GM12865 (cell line): ENCODE measurements around the gene ALG14.

Experiments
- DNase-seq: peaks from one replicate; pipeline ENCODE4 v3.0.0; 2010; ENCODE audit warnings: low read depth
- H3K4me3 ChIP-seq: 2 replicates; pipeline ENCODE4 v1.5.1; 2011; ENCODE audit warnings: mild to moderate bottlenecking, low read depth, low read length, control low read depth
- CTCF ChIP-seq: IDR thresholded peaks from 2 replicates; pipeline ENCODE4 v1.5.1; 2011; ENCODE audit warnings: low read length, control low read depth, low read depth, inconsistent platforms; ENCODE audit not compliant: insufficient read depth; ENCODE audit errors: missing control alignments

The ALG14 gene

GRCh38 chr1:95043141-95043980, 29.4 kb downstream of the ALG14 start:
- DNase-seq: peak; percentile 87
- TF ChIP-seq CTCF: peak; percentile 93
- H3K4me3 ChIP-seq: no peak overlapping the region

GRCh38 chr1:95042286-95042685, 30.5 kb downstream of the ALG14 start:
- no peak for DNase-seq
- H3K4me3 ChIP-seq: no peak overlapping the region
- TF ChIP-seq CTCF: no peak

- H3K4me3 ChIP-seq: no peak overlapping the region
- peak; percentile 55 for DNase-seq
- peak; percentile 42 for TF ChIP-seq CTCF
These were observed 31.1 kb downstream of the ALG14 start for GRCh38 chr1:95041491-95042165.

- no peak for DNase-seq
- no peak for TF ChIP-seq CTCF
- H3K4me3 ChIP-seq: no peak overlapping the region
These were observed 32.7 kb downstream of the ALG14 start for GRCh38 chr1:95040032-95040525.

GRCh38 chr1:95039360-95040031, 33.3 kb downstream of the ALG14 start:
- DNase-seq: no peak
- H3K4me3 ChIP-seq: no peak overlapping the region
- no peak for TF ChIP-seq CTCF

- DNase-seq: no peak
- TF ChIP-seq CTCF: no peak
- H3K4me3 ChIP-seq: no peak overlapping the region
These were observed 37.2 kb downstream of the ALG14 start for GRCh38 chr1:95035536-95035935.
